ENCODE results near the gene HOXA10.

DNA sequence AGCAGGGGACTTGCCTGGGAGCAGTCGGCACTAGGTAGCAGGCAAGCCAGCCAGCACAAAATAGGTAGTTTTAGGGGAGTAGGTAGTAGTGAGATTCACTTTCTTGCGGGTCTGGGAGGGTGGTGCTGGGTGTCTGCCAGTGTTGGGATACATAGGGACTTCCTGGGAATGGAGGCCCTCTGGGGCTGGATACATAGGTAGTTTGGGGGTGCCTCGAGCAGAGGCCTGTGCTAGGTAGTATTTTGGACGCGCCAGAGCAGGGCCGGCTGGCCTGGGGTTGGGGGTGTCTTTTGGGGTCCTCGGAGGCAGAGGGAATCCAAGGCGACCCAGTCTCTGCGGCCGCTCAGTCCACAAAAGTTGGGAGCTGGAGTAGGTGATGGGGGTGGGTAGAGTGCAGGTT is 19.8 kb downstream of the HOXA10 start:
- TF ChIP-seq, protein P1, sequence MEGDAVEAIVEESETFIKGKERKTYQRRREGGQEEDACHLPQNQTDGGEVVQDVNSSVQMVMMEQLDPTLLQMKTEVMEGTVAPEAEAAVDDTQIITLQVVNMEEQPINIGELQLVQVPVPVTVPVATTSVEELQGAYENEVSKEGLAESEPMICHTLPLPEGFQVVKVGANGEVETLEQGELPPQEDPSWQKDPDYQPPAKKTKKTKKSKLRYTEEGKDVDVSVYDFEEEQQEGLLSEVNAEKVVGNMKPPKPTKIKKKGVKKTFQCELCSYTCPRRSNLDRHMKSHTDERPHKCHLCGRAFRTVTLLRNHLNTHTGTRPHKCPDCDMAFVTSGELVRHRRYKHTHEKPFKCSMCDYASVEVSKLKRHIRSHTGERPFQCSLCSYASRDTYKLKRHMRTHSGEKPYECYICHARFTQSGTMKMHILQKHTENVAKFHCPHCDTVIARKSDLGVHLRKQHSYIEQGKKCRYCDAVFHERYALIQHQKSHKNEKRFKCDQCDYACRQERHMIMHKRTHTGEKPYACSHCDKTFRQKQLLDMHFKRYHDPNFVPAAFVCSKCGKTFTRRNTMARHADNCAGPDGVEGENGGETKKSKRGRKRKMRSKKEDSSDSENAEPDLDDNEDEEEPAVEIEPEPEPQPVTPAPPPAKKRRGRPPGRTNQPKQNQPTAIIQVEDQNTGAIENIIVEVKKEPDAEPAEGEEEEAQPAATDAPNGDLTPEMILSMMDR (conservative IDR thresholded peaks at IDR 0.05 in 1 of 2, IDR thresholded peaks at IDR 0.05 in 1 of 2; ENCODE audit: low read depth in 1 of 2, low read length in 2 of 2) = no peak
- TF ChIP-seq EZH2 (IDR thresholded peaks at IDR 0.05; ENCODE audit: low read length, missing control alignments) = no peak
